IMR-90 (cell line): ENCODE data around the gene DPH3. TPM values are rescaled to one million over a fixed set of nuclear protein-coding genes. Genes with fewer than 3 reads are reported as not detected.

ENCODE experiments used
- ATAC-seq: fragments of 200-7000 bp; cut with Tn5 transposase; 2 replicates; pipeline ENCODE4 v1.9.1; 2020; ENCODE audit warnings: low read depth, mild to moderate bottlenecking, moderate library complexity
- BruUV-seq: library from RNA; stranded (reverse); fragments of 400-500 nt; replicated peaks from 2 replicates; lab custom pipeline; 2021; lab: Mats Ljungman, UMichigan
- CTCF ChIA-PET: fragments of 300-600 bp; formaldehyde crosslinking; extraction: SDS; loops from one replicate; lab custom pipeline; 2021; ENCODE audit warnings: antibody characterized with exemption; lab: Yijun Ruan, JAX
- POLR2A ChIA-PET: fragments of 300-600 bp; sonication (Branson Sonifier 250); formaldehyde crosslinking; loops from one replicate; lab custom pipeline; 2022; ENCODE audit warnings: antibody characterized with exemption; ENCODE audit not compliant: unreplicated experiment; lab: Charles Lee
- DNase-seq: peaks from one replicate; pipeline ENCODE4 v3.0.0; 2013
- H2AFZ ChIP-seq: replicated peaks from 2 replicates; pipeline ENCODE3; 2013; ENCODE audit warnings: low read length, mild to moderate bottlenecking; ENCODE audit not compliant: poor library complexity
- H2AK5ac ChIP-seq: 2 replicates; pipeline ENCODE4 v1.6.1; 2013; ENCODE audit warnings: low read depth, low read length, inconsistent platforms
- H2AK9ac ChIP-seq: replicated peaks from 2 replicates; pipeline ENCODE3; 2013; ENCODE audit warnings: mild to moderate bottlenecking, low read depth, low read length, moderate library complexity; ENCODE audit not compliant: poor library complexity
- H2BK120ac ChIP-seq: 2 replicates; pipeline ENCODE4 v1.6.1; 2013; ENCODE audit warnings: low read depth, low read length, inconsistent platforms
- H2BK15ac ChIP-seq: 3 replicates; pipeline ENCODE4 v1.6.1; 2013; ENCODE audit warnings: low read depth, low read length, inconsistent platforms
- H2BK20ac ChIP-seq: 2 replicates; pipeline ENCODE4 v1.6.1; 2013; ENCODE audit warnings: low read depth, mild to moderate bottlenecking, inconsistent platforms, low read length, moderate library complexity
- H2BK5ac ChIP-seq: 2 replicates; pipeline ENCODE4 v1.6.1; 2013; ENCODE audit warnings: mild to moderate bottlenecking, low read depth, low read length, inconsistent platforms; ENCODE audit not compliant: poor library complexity, severe bottlenecking
- H3K14ac ChIP-seq: replicated peaks from 2 replicates; pipeline ENCODE4 v1.6.1; 2013; ENCODE audit warnings: low read depth, low read length, inconsistent platforms
- H3K18ac ChIP-seq: 2 replicates; pipeline ENCODE4 v1.6.1; 2013; ENCODE audit warnings: low read depth, low read length, control low read depth
- H3K23ac ChIP-seq: 2 replicates; pipeline ENCODE4 v1.6.1; 2013; ENCODE audit warnings: low read depth, low read length, inconsistent platforms
- H3K27ac ChIP-seq: 2 replicates; pipeline ENCODE4 v1.5.1; 2013; ENCODE audit warnings: mild to moderate bottlenecking, control low read depth, low read length; ENCODE audit not compliant: insufficient read depth
- H3K27me3 ChIP-seq: 2 replicates; pipeline ENCODE4 v1.6.1; 2013; ENCODE audit warnings: low read length; ENCODE audit not compliant: control insufficient read depth, insufficient read depth
- H3K36me3 ChIP-seq: 2 replicates; pipeline ENCODE4 v1.6.1; 2013; ENCODE audit warnings: low read length, mixed read lengths; ENCODE audit not compliant: control insufficient read depth, insufficient read depth
- H3K4ac ChIP-seq: 2 replicates; pipeline ENCODE4 v1.6.1; 2013; ENCODE audit warnings: low read depth, low read length, inconsistent platforms
- H3K4me1 ChIP-seq: 2 replicates; pipeline ENCODE4 v1.6.1; 2013; ENCODE audit warnings: low read length, mixed read lengths; ENCODE audit not compliant: control insufficient read depth, insufficient read depth
- H3K4me2 ChIP-seq: 2 replicates; pipeline ENCODE4 v1.6.1; 2013; ENCODE audit warnings: low read depth, mild to moderate bottlenecking, control low read depth, low read length, moderate library complexity
- H3K4me3 ChIP-seq: 2 replicates; pipeline ENCODE4 v1.5.1; 2013; ENCODE audit warnings: low read depth, mild to moderate bottlenecking, control low read depth, low read length, moderate library complexity; ENCODE audit not compliant: insufficient read depth
- H3K56ac ChIP-seq: 2 replicates; pipeline ENCODE4 v1.6.1; 2013; ENCODE audit warnings: low read length, inconsistent platforms; ENCODE audit not compliant: insufficient read depth; ENCODE audit errors: extremely low read depth
- H3K79me1 ChIP-seq, 2 experiments: 2 replicates each; pipeline ENCODE4 v1.6.1; 2013; ENCODE audit warnings: low read length in 2 of 2, inconsistent platforms in 1 of 2, low read depth in 1 of 2
- H3K9ac ChIP-seq: 2 replicates; pipeline ENCODE4 v1.6.1; 2013; ENCODE audit warnings: low read depth, low read length, control low read depth
- H3K9me1 ChIP-seq: 2 replicates; pipeline ENCODE4 v1.6.1; 2013; ENCODE audit warnings: low read length, inconsistent platforms; ENCODE audit not compliant: insufficient read depth
- H3K9me3 ChIP-seq: 2 replicates; pipeline ENCODE4 v1.6.1; 2013; ENCODE audit warnings: low read length; ENCODE audit not compliant: control insufficient read depth, insufficient read depth
- H4K20me1 ChIP-seq: 2 replicates; pipeline ENCODE4 v1.6.1; 2013; ENCODE audit warnings: low read length, inconsistent platforms; ENCODE audit not compliant: insufficient read depth
- H4K5ac ChIP-seq: 2 replicates; pipeline ENCODE4 v1.6.1; 2013; ENCODE audit warnings: mild to moderate bottlenecking, low read depth, low read length, control low read depth
- H4K8ac ChIP-seq, 2 experiments: 2 replicates each; pipeline ENCODE4 v1.6.1; 2013; ENCODE audit warnings: low read depth in 2 of 2, low read length in 2 of 2, control low read depth in 1 of 2, inconsistent platforms in 1 of 2
- H4K91ac ChIP-seq: 2 replicates; pipeline ENCODE4 v1.6.1; 2013; ENCODE audit warnings: low read depth, low read length, inconsistent platforms; ENCODE audit not compliant: insufficient read depth
- CTCF ChIP-seq: conservative IDR thresholded peaks from 2 replicates; pipeline ENCODE4 v1.5.1; 2012; ENCODE audit warnings: mild to moderate bottlenecking, low read depth, low read length, improper control_type of control experiment
- MAFK ChIP-seq: IDR thresholded peaks from 2 replicates; pipeline ENCODE4 v1.6.1; 2012; ENCODE audit warnings: low read depth, low read length, improper control_type of control experiment
- MAZ ChIP-seq: IDR thresholded peaks from 2 replicates; pipeline ENCODE4 v1.6.1; 2012; ENCODE audit warnings: low read depth, mild to moderate bottlenecking, low read length, improper control_type of control experiment, moderate library complexity, borderline replicate concordance
- MXI1 ChIP-seq: IDR thresholded peaks from 2 replicates; pipeline ENCODE4 v1.6.1; 2012; ENCODE audit warnings: low read depth, mild to moderate bottlenecking, low read length, moderate library complexity, borderline replicate concordance
- NFE2L2 ChIP-seq: fragments of 150-350 bp; IDR thresholded peaks from 2 replicates; pipeline ENCODE4 v1.6.1; 2016; ENCODE audit warnings: low read depth, mild to moderate bottlenecking, low read length
- POLR2A ChIP-seq: IDR thresholded peaks from 2 replicates; pipeline ENCODE4 v1.6.1; 2012; ENCODE audit warnings: mild to moderate bottlenecking, low read depth, low read length
- RFX5 ChIP-seq: IDR thresholded peaks from 2 replicates; pipeline ENCODE4 v1.8.0; 2012; ENCODE audit warnings: low read depth, mild to moderate bottlenecking, low read length, moderate library complexity
- WGBS, 2 experiments: methylation state at CpG; one replicate each; pipeline versions ENCODE4 v1.1.5 to v1.1.7; 2013; ENCODE audit warnings: missing lambda C conversion rate in 2 of 2; ENCODE audit not compliant: insufficient read length in 1 of 2; ENCODE audit errors: extremely low coverage in 2 of 2; 5-methylcytosine and 5-hydroxymethylcytosine counted together
- dilution Hi-C: fragments of 300-500 bp; cut with HindIII; formaldehyde crosslinking; loops from one replicate; pipeline ENCODE4 v1.14.3; 2018; ENCODE audit warnings: low sequenced_read_pairs; ENCODE audit not compliant: unreplicated experiment
- in situ Hi-C: fragments of 300-500 bp; cut with MboI; formaldehyde crosslinking; loops from 3 replicates; pipeline ENCODE4 v1.14.3; 2019; ENCODE audit warnings: low sequenced_read_pairs, inconsistent platforms, mixed read lengths
- intact Hi-C: fragments of 100-400 bp; cut with micrococcal nuclease; formaldehyde crosslinking; loops from 2 replicates; pipeline ENCODE4 v1.10.0; 2022
- polyA plus RNA-seq, 3 experiments: library from polyadenylated mRNA; depleted of rRNA; stranded (reverse); fragments of >200 nt; gene quantifications; 2 replicates each; pipeline ENCODE4 v1.2.3, GENCODE V29; 2012; ENCODE audit warnings: low replicate concordance in 1 of 3
- total RNA-seq: library from RNA; depleted of rRNA; stranded (reverse); fragments of >200 nt; gene quantifications from 2 replicates; pipeline ENCODE4 v1.2.3, GENCODE V29; 2012

DPH3 gene
- total and polyA plus RNA-seq, 2 of the 4 experiments (the other 2 are of a cell fraction): 12.9 to 32.1 TPM

DNA sequence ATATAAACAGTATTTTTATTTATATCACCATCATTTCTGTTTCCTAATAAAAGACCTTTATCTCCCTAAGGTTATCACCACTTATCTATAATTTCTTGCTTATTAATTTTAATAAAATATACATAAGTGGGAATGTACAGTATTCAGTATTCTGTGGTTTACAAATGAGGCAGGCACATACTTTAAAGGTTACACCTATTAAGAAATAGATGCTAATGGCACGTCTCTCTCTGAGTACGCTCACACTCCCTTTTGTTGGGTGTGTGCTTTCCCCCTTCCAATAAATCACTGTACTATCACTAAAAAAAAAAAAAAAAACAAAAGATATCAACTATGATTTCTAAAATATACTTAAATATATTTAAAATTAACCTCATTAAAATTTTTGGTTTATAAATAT, 9.1 kb upstream of the DPH3 start:
- H3K9ac ChIP-seq: no peak overlapping the region
- H2AK5ac ChIP-seq: no peak overlapping the region
- H2BK120ac ChIP-seq: no peak overlapping the region
- H3K79me1 ChIP-seq: peaks cover 4 to 5% of the 10 kb centered on the region in 2 experiments; a peak in 2 of 4 replicates
- peaks cover 5% of the 10 kb centered on the region; the same call in 1 of the 2 replicates for H3K36me3 ChIP-seq
- peaks cover 4% of the 10 kb centered on the region; the same call in 1 of the 2 replicates for H3K4me1 ChIP-seq
- H2BK20ac ChIP-seq: no peak overlapping the region
- in situ Hi-C loops (no loop called here), intact Hi-C loops (loop anchor here (10.0 kb wide), 1 partner anchor 961 kb away; no protein-coding TSS in a partner anchor), dilution Hi-C loops (no loop called here)
- no peak overlapping the region for H2AFZ ChIP-seq
- H4K20me1 ChIP-seq: no peaks in the 10 kb centered on the region
- H2AK9ac ChIP-seq: no peak overlapping the region
- POLR2A ChIA-PET: no interaction called here
- no peak overlapping the region for H3K18ac ChIP-seq
- H3K14ac ChIP-seq: no peak overlapping the region
- no peaks in the 10 kb centered on the region for H3K9me3 ChIP-seq
- no peak overlapping the region for H4K5ac ChIP-seq
- DNase-seq (no peak), ATAC-seq (no peak)
- no TSS peak for BruUV-seq
- TF ChIP-seq CTCF (no peak), MXI1 (no peak), MAZ (no peak), NFE2L2 (no peak), RFX5 (no peak), MAFK (no peak), POLR2A (no peak)
- H2BK15ac ChIP-seq: no peak overlapping the region
- H3K27ac ChIP-seq: no peak overlapping the region
- H3K23ac ChIP-seq: no peak overlapping the region
- H3K4ac ChIP-seq: no peak overlapping the region
- no peak overlapping the region for H3K4me2 ChIP-seq
- no peak overlapping the region for H2BK5ac ChIP-seq
- no peaks in the 10 kb centered on the region for H3K27me3 ChIP-seq
- WGBS, 2 experiments: no CpG with 5 or more reads among the region's 2 CpGs
- H4K8ac ChIP-seq: no peak overlapping the region
- H4K91ac ChIP-seq: no peak overlapping the region
- peaks cover 5% of the 10 kb centered on the region; the same call in 1 of the 2 replicates for H3K9me1 ChIP-seq
- CTCF ChIA-PET: no interaction called here
- no peak overlapping the region for H3K56ac ChIP-seq
- no peak overlapping the region for H3K4me3 ChIP-seq
